K562 (cell line): ENCODE results near the gene MAPKAPK3. TPM values are rescaled to one million over a fixed set of nuclear protein-coding genes. Genes with fewer than 3 reads are reported as not detected.

Experiments used
- ELF2 ChIP-seq: fragments of 250-450 bp; sonication (Bioruptor Pico); IDR thresholded peaks from 2 replicates; pipeline ENCODE4 v1.5.0; 2021; ENCODE audit warnings: mild to moderate bottlenecking
- EP400 ChIP-seq: fragments of 450-650 bp; IDR thresholded peaks from 2 replicates; pipeline ENCODE4 v1.6.1; 2017; ENCODE audit warnings: antibody characterized with exemption, mild to moderate bottlenecking, moderate library complexity
- PHF20 ChIP-seq: fragments of 450-650 bp; IDR thresholded peaks from 2 replicates; pipeline ENCODE4 v1.6.1; 2018; ENCODE audit not compliant: partially characterized antibody
- RFX7 ChIP-seq: fragments of 250-450 bp; sonication (Bioruptor Pico); IDR thresholded peaks from 2 replicates; pipeline ENCODE4 v1.5.1; 2021; ENCODE audit warnings: mild to moderate bottlenecking
- ZC3H11A ChIP-seq: IDR thresholded peaks from 2 replicates; pipeline ENCODE4 v1.6.1; 2012; ENCODE audit warnings: low read depth, low read length, improper control_type of control experiment
- ZNF282 ChIP-seq: sonication (generic); formaldehyde crosslinking; IDR thresholded peaks from 2 replicates; pipeline ENCODE4 v1.8.1; 2023; ENCODE audit warnings: missing genetic modification reagents
- polyA plus RNA-seq, 8 experiments: library from polyadenylated mRNA; depleted of rRNA in 4 of 8; stranded (reverse) in 5 of 8; unstranded in 3 of 8; fragments of >200 nt; fragmentation: Nextera tagmentation in 2 of 8; fragmentation: Illumina TruSeq in 1 of 8; extraction: Ambion mirVana in 2 of 8; extraction: Trizol in 1 of 8; gene quantifications; 2 replicates each; pipeline versions ENCODE4 v1.2.1 to v1.2.3, GENCODE V29; 2011 to 2014; ENCODE audit warnings: inconsistent platforms in 1 of 8, missing spikeins in 1 of 8
- total RNA-seq, 7 experiments: library from RNA; depleted of rRNA in 6 of 7; stranded (reverse); fragments of >200 nt in 6 of 7; fragmentation: Illumina TruSeq in 2 of 7; extraction: Trizol in 2 of 7; gene quantifications; 2 replicates each; pipeline versions ENCODE4 v1.2.1 to v1.2.3, GENCODE V29; 2011 to 2021; ENCODE audit warnings: low replicate concordance in 1 of 7
- TF ChIP-seq, protein P1 (sequence below), 2 experiments: fragments of 150-350 bp in 1 of 2; IDR thresholded peaks; 2 replicates each; pipeline ENCODE4 v1.6.1; 2012 to 2016; ENCODE audit warnings: low read depth in 2 of 2, low read length in 2 of 2, mild to moderate bottlenecking in 1 of 2, moderate library complexity in 1 of 2
- TF ChIP-seq, protein P2 (sequence below): fragments of 250-450 bp; sonication (Bioruptor Pico); IDR thresholded peaks from 2 replicates; pipeline ENCODE4 v1.8.0; 2022; ENCODE audit warnings: moderate library complexity, mild to moderate bottlenecking, inconsistent platforms
- TF ChIP-seq, protein P3 (sequence below): fragments of 450-650 bp; IDR thresholded peaks from 2 replicates; pipeline ENCODE4 v1.6.1; 2016; ENCODE audit warnings: missing biosample characterization, missing genetic modification characterization
- TF ChIP-seq, protein P4 (sequence below), 2 experiments: fragments of 450-650 bp; IDR thresholded peaks; 2 replicates each; pipeline ENCODE4 v1.6.1; 2016
- TF ChIP-seq, protein P5 (sequence below), 2 experiments: fragments of 450-650 bp; IDR thresholded peaks; 2 replicates each; pipeline ENCODE4 v1.6.1; 2018; ENCODE audit warnings: mild to moderate bottlenecking in 2 of 2, low read depth in 1 of 2; ENCODE audit not compliant: partially characterized antibody in 2 of 2

MAPKAPK3 gene
- total and polyA plus RNA-seq, 9 of the 15 experiments (the other 6 are each of a cell fraction or from before 2014, with no cell fraction given), result 8.0 to 56.4 (median 41.2) TPM

DNA sequence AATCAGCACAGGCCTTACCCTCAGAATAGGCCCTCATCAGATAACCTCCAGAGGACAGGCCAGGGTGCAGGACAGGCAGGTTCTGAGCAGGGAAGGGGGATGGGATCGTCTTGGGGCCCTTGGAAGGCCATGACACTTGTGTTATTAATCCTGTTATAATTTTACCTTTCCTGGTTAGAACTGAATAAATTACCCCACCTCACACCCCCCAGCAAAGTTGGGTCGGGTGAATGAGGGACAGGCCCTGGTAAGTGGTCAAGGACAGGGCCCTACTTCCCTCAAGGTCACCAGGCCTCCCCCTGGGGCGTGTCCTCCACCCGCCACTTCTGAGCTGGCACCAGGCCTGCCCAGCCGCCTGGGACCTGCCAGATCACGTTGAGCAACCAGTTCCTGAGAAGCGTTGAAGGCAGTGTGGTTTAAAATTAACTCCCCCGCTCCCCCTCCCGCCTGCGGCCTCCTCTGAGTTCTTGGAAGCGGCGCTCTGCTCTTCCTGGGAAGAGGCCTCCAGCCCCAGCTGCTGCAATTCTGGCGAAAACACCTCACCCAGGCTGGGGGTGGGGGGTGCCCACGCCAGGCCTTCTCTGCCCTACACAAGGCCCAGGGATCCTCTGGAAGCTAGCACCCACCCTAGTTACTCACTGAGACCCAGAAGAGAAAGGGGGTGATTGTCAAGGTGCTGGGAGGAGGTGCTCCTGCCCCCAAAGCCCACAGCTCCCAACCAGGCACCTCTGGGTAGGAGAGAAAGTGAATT, 15.9 kb upstream of the MAPKAPK3 start (continued):
- TF ChIP-seq ELF2 (peak; percentile 39; the same call in 1 of the 2 replicates), EP400 (peak; percentile 66), ZNF282 (no peak), PHF20 (no peak), ZC3H11A (no peak), RFX7 (CRISPR knock-in tag) (no peak)
- TF ChIP-seq, protein P1, sequence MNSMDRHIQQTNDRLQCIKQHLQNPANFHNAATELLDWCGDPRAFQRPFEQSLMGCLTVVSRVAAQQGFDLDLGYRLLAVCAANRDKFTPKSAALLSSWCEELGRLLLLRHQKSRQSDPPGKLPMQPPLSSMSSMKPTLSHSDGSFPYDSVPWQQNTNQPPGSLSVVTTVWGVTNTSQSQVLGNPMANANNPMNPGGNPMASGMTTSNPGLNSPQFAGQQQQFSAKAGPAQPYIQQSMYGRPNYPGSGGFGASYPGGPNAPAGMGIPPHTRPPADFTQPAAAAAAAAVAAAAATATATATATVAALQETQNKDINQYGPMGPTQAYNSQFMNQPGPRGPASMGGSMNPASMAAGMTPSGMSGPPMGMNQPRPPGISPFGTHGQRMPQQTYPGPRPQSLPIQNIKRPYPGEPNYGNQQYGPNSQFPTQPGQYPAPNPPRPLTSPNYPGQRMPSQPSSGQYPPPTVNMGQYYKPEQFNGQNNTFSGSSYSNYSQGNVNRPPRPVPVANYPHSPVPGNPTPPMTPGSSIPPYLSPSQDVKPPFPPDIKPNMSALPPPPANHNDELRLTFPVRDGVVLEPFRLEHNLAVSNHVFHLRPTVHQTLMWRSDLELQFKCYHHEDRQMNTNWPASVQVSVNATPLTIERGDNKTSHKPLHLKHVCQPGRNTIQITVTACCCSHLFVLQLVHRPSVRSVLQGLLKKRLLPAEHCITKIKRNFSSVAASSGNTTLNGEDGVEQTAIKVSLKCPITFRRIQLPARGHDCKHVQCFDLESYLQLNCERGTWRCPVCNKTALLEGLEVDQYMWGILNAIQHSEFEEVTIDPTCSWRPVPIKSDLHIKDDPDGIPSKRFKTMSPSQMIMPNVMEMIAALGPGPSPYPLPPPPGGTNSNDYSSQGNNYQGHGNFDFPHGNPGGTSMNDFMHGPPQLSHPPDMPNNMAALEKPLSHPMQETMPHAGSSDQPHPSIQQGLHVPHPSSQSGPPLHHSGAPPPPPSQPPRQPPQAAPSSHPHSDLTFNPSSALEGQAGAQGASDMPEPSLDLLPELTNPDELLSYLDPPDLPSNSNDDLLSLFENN (IDR thresholded peaks at IDR 0.05; ENCODE audit: low read depth in 2 of 2, low read length in 2 of 2), result no peak
- TF ChIP-seq, protein P2, sequence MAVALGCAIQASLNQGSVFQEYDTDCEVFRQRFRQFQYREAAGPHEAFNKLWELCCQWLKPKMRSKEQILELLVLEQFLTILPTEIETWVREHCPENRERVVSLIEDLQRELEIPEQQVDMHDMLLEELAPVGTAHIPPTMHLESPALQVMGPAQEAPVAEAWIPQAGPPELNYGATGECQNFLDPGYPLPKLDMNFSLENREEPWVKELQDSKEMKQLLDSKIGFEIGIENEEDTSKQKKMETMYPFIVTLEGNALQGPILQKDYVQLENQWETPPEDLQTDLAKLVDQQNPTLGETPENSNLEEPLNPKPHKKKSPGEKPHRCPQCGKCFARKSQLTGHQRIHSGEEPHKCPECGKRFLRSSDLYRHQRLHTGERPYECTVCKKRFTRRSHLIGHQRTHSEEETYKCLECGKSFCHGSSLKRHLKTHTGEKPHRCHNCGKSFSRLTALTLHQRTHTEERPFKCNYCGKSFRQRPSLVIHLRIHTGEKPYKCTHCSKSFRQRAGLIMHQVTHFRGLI (CRISPR knock-in tag), result no peak
- TF ChIP-seq, protein P3, sequence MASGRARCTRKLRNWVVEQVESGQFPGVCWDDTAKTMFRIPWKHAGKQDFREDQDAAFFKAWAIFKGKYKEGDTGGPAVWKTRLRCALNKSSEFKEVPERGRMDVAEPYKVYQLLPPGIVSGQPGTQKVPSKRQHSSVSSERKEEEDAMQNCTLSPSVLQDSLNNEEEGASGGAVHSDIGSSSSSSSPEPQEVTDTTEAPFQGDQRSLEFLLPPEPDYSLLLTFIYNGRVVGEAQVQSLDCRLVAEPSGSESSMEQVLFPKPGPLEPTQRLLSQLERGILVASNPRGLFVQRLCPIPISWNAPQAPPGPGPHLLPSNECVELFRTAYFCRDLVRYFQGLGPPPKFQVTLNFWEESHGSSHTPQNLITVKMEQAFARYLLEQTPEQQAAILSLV (tag), result no peak
- TF ChIP-seq, protein P4, sequence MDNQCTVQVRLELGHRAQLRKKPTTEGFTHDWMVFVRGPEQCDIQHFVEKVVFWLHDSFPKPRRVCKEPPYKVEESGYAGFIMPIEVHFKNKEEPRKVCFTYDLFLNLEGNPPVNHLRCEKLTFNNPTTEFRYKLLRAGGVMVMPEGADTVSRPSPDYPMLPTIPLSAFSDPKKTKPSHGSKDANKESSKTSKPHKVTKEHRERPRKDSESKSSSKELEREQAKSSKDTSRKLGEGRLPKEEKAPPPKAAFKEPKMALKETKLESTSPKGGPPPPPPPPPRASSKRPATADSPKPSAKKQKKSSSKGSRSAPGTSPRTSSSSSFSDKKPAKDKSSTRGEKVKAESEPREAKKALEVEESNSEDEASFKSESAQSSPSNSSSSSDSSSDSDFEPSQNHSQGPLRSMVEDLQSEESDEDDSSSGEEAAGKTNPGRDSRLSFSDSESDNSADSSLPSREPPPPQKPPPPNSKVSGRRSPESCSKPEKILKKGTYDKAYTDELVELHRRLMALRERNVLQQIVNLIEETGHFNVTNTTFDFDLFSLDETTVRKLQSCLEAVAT (IDR thresholded peaks at IDR 0.05), result peak in 1 of 2 experiments; percentile 81; a peak in 2 of 4 replicates
- TF ChIP-seq, protein P5, sequence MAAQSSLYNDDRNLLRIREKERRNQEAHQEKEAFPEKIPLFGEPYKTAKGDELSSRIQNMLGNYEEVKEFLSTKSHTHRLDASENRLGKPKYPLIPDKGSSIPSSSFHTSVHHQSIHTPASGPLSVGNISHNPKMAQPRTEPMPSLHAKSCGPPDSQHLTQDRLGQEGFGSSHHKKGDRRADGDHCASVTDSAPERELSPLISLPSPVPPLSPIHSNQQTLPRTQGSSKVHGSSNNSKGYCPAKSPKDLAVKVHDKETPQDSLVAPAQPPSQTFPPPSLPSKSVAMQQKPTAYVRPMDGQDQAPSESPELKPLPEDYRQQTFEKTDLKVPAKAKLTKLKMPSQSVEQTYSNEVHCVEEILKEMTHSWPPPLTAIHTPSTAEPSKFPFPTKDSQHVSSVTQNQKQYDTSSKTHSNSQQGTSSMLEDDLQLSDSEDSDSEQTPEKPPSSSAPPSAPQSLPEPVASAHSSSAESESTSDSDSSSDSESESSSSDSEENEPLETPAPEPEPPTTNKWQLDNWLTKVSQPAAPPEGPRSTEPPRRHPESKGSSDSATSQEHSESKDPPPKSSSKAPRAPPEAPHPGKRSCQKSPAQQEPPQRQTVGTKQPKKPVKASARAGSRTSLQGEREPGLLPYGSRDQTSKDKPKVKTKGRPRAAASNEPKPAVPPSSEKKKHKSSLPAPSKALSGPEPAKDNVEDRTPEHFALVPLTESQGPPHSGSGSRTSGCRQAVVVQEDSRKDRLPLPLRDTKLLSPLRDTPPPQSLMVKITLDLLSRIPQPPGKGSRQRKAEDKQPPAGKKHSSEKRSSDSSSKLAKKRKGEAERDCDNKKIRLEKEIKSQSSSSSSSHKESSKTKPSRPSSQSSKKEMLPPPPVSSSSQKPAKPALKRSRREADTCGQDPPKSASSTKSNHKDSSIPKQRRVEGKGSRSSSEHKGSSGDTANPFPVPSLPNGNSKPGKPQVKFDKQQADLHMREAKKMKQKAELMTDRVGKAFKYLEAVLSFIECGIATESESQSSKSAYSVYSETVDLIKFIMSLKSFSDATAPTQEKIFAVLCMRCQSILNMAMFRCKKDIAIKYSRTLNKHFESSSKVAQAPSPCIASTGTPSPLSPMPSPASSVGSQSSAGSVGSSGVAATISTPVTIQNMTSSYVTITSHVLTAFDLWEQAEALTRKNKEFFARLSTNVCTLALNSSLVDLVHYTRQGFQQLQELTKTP (IDR thresholded peaks at IDR 0.05; ENCODE audit: low read depth in 1 of 2, partially characterized antibody in 2 of 2), result peak in 1 of 2 experiments; percentile 60
